Activated naive CD4-positive, alpha-beta T cell treated with Interleukin-2 at 50 U/mL for 16 hours (primary cell): ENCODE results near the gene CHMP2B.

ENCODE experiments used
- DNase-seq: peaks from one replicate; pipeline ENCODE4 v3.0.0-alpha.2; 2020

Gene CHMP2B

GRCh38 chr3:87227104-87227834 is at the start of gene CHMP2B:
TSS of gene CHMP2B (plus strand) at chr3:87227309. CDS start at chr3:87227523, 214 bp downstream.
- peak; percentile 93 for DNase-seq

GRCh38 chr3:87179642-87180041 is 47.5 kb upstream of the CHMP2B start:
- no peak for DNase-seq

GRCh38 chr3:87181551-87181950 is 45.6 kb upstream of the CHMP2B start:
- no peak for DNase-seq

GRCh38 chr3:87182023-87182422 is 45.1 kb upstream of the CHMP2B start:
- no peak for DNase-seq

GRCh38 chr3:87186608-87187159 is 40.4 kb upstream of the CHMP2B start:
- no peak for DNase-seq

GRCh38 chr3:87191175-87191574 is 35.9 kb upstream of the CHMP2B start:
- no peak for DNase-seq

- no peak for DNase-seq
Observed at GRCh38 chr3:87191641-87192040, 35.5 kb upstream of the CHMP2B start.

GRCh38 chr3:87196879-87197278 is 30.2 kb upstream of the CHMP2B start:
- DNase-seq: no peak

- DNase-seq: no peak
Observed at GRCh38 chr3:87197531-87197930, 29.6 kb upstream of the CHMP2B start.

- no peak for DNase-seq
Observed at GRCh38 chr3:87198774-87199173, 28.3 kb upstream of the CHMP2B start.

- no peak for DNase-seq
Observed at GRCh38 chr3:87199628-87200027, 27.5 kb upstream of the CHMP2B start.

- DNase-seq: no peak
Observed at GRCh38 chr3:87200060-87200647, 27.0 kb upstream of the CHMP2B start.

GRCh38 chr3:87201727-87202126 is 25.4 kb upstream of the CHMP2B start:
- DNase-seq: no peak

GRCh38 chr3:87203809-87204208 is 23.3 kb upstream of the CHMP2B start:
- no peak for DNase-seq

GRCh38 chr3:87206070-87206469 is 21.0 kb upstream of the CHMP2B start:
- DNase-seq: no peak

- DNase-seq: no peak
Observed at GRCh38 chr3:87206635-87207034, 20.5 kb upstream of the CHMP2B start.

GRCh38 chr3:87207460-87207859 is 19.6 kb upstream of the CHMP2B start:
- DNase-seq: no peak

GRCh38 chr3:87209111-87209510 is 18.0 kb upstream of the CHMP2B start:
- no peak for DNase-seq

GRCh38 chr3:87218560-87218959 is 8.5 kb upstream of the CHMP2B start:
- DNase-seq: no peak

- no peak for DNase-seq
Observed at GRCh38 chr3:87219611-87220010, 7.5 kb upstream of the CHMP2B start.

- no peak for DNase-seq
Observed at GRCh38 chr3:87225659-87226058, 1.4 kb upstream of the CHMP2B start.

GRCh38 chr3:87227835-87228144 is 681 bp downstream of the CHMP2B start:
- DNase-seq: no peak

- no peak for DNase-seq
Observed at GRCh38 chr3:87228316-87228715, 1.2 kb downstream of the CHMP2B start.

- DNase-seq: no peak
Observed at GRCh38 chr3:87229113-87229512, 2.0 kb downstream of the CHMP2B start.

- DNase-seq: no peak
Observed at GRCh38 chr3:87233805-87234204, 6.7 kb downstream of the CHMP2B start.
